Right cardiac atrium (tissue), 5 donors: Measurements from ENCODE around the gene CD34. TPM values are rescaled to one million over a fixed set of nuclear protein-coding genes. Genes with fewer than 3 reads are reported as not detected.
"Not testable (repeated sequence)": the region's sequence is repeated elsewhere in the genome, so short reads cannot be mapped to it uniquely, and the experiment has no call there.

Experiments
- ATAC-seq, 2 donors: fragments of 200-7000 bp; cut with Tn5 transposase; one replicate each; pipeline versions ENCODE4 v1.8.0 to v1.9.1; 2020; ENCODE audit warnings: moderate library complexity in 2 of 2, mild to moderate bottlenecking in 1 of 2
- DNase-seq, 3 donors: peaks; one replicate each; pipeline ENCODE4 v3.0.0-alpha.2; 2020
- H3K27ac ChIP-seq: one replicate; pipeline ENCODE4 v1.5.1; 2013; ENCODE audit warnings: mild to moderate bottlenecking, low read length, control low read depth, moderate library complexity
- H3K27me3 ChIP-seq: one replicate; pipeline ENCODE4 v1.6.1; 2013; ENCODE audit not compliant: control insufficient read depth, insufficient read depth
- H3K4me1 ChIP-seq: one replicate; pipeline ENCODE4 v1.6.1; 2013; ENCODE audit warnings: low read length; ENCODE audit not compliant: control insufficient read depth, insufficient read depth
- H3K4me3 ChIP-seq: one replicate; pipeline ENCODE4 v1.5.1; 2013; ENCODE audit warnings: low read length, control low read depth
- H3K9me3 ChIP-seq: one replicate; pipeline ENCODE4 v1.6.1; 2013; ENCODE audit warnings: low read length; ENCODE audit not compliant: control insufficient read depth
- WGBS: extraction: QIAGEN DNeasy Blood & Tissue Kit; methylation state at CpG from one replicate; pipeline ENCODE4 v1.1.7; 2013; 5-methylcytosine and 5-hydroxymethylcytosine counted together
- intact Hi-C, 4 donors: fragments of 100-400 bp; cut with DNase I; formaldehyde crosslinking; loops; one replicate each; pipeline versions ENCODE4 v1.11.0 to v1.14.0; 2022 to 2023
- polyA plus RNA-seq: library from polyadenylated mRNA; stranded (reverse); fragments of 200-250 nt; gene quantifications from one replicate; pipeline ENCODE4 v1.2.3, GENCODE V29; 2013
- total RNA-seq, 4 donors: library from RNA; stranded (reverse); fragmentation: NEBNext Ultra II Directional; extraction: Animal tissue kit (Norgen Biotek cat#: 25700); gene quantifications; one replicate each; pipeline ENCODE4 v1.2.1, GENCODE V29; 2021
- donor health status: healthy with polysubstance abuse.
- donor health status: DM: no; HTN: yes; CAD: no.
- donor health status: DM: no; HTN: no; CAD: no.
- donor health status: DM: no; HTN: yes; CAD: no; lungs with severe emphysema.
- donor health status: DM: yes; HTN: yes; CAD: no.

CD34 gene
- total and polyA plus RNA-seq, 5 donors: 81.8 to 170 (median 119) TPM

GRCh38 chr1:207887542-207888201, 23.3 kb downstream of the CD34 start:
- peak in 1 of 3 donors; percentile 57 for DNase-seq
- Histone ChIP-seq H3K27ac (peak overlapping the region; percentile 80), H3K9me3 (no peaks in the 10 kb centered on the region), H3K4me3 (no peak overlapping the region), H3K4me1 (peaks cover 27% of the 10 kb centered on the region), H3K27me3 (no peaks in the 10 kb centered on the region)
- intact Hi-C loops: loop anchor here in 2 of 4 donors (5.0 kb wide), 1 partner anchor 75 kb away; no protein-coding TSS in a partner anchor
- no peak for ATAC-seq
- WGBS: 54% methylated on average over 19 of the region's 19 CpGs

DNA sequence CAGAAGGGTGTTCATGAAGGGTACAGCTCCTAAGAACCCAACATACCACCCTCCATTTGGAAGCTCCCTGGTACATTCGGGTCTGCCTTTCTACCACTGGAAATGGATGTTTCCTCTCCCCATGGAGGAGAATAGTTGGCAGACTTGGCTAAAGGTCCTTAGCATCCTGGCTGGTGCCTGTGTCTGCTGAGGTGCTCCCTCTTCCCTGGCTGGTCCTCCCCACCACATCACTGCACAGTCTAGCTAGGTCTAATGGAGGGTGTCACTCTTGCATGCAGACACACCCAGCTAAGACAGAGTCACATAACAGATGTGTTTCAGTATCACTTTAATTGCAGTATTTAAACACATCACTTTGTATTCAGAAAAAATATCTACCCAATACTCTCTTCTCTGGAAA, 24.7 kb downstream of the CD34 start:
- Histone ChIP-seq H3K4me1 (peaks cover 25% of the 10 kb centered on the region), H3K27ac (peak overlapping the region; percentile 62)

DNA sequence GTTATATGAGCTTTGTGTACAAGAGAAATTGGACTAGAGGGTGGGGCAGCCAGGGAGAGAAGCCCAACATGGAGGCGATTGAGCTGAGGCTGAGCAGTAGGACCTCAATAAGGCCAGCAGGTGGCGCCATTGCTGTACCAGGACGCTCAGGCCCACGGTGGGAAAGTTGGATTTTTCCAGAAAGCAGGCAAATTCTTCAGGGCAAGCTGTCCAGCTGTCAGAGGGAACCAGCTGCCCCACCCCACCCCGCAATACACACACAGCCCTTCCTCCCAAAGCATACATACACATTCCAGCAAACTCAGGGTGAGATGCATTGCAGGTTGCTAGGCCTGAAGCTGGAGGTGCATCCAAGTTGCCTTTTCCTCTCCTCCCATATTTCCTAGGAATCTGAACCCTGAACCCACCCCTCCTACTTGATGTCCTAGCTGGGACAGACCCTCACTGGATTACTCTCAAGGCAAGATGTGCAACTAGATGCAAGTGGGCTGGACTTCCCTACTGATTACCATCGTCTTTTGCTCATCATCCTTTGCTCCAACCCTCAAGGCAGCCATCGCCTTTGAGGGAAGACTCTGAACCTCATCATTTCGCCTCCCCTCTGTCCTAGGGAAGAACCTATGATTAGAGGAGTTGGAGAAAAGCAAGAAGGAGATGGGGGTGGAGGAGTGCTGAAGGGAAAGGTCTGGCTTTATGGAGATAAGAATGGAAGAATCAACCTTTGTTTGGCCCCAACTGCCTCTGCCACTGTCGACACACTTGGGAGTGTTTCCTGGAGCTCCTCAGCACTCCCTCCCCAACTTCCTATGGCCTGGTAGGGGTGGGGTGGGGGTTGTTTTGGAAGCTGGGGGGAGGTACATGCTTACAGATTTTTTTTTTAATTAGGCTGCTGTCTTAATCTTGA, 25.5 kb downstream of the CD34 start:
- no peaks in the 10 kb centered on the region for H3K27me3 ChIP-seq
- DNase-seq (peak; percentile 88 to 95 (median 92)), ATAC-seq (peak; percentile 89 to 91)
- no peak overlapping the region for H3K4me3 ChIP-seq
- H3K4me1 ChIP-seq: peaks cover 18% of the 10 kb centered on the region
- WGBS: 20% methylated on average over 9 of the region's 9 CpGs
- peak overlapping the region; percentile 66 for H3K27ac ChIP-seq
- intact Hi-C loops: loop anchor here in 2 of 4 donors (5.0 kb wide), 1 partner anchor 77 kb away; no protein-coding TSS in a partner anchor
- no peaks in the 10 kb centered on the region for H3K9me3 ChIP-seq

More for the DNA sequence above, 24.7 kb downstream of the CD34 start:
- no peaks in the 10 kb centered on the region for H3K27me3 ChIP-seq
- WGBS: 54% methylated on average over 1 of the region's 1 CpG
- intact Hi-C loops: loop anchor here in 2 of 4 donors (5.0 kb wide), 1 partner anchor 76 kb away; no protein-coding TSS in a partner anchor
- no peak for ATAC-seq
- no peak overlapping the region for H3K4me3 ChIP-seq
- no peak for DNase-seq
- H3K9me3 ChIP-seq: no peaks in the 10 kb centered on the region

GRCh38 chr1:207884266-207885029, 26.5 kb downstream of the CD34 start:
- peak overlapping the region; percentile 63 for H3K27ac ChIP-seq
- H3K4me3 ChIP-seq: no peak overlapping the region
- peaks cover 17% of the 10 kb centered on the region for H3K4me1 ChIP-seq
- no peaks in the 10 kb centered on the region for H3K9me3 ChIP-seq
- WGBS: 64% methylated on average over 9 of the region's 9 CpGs
- H3K27me3 ChIP-seq: no peaks in the 10 kb centered on the region
- intact Hi-C loops: loop anchor here in 2 of 4 donors (5.0 kb wide), 1 partner anchor 78 kb away; no protein-coding TSS in a partner anchor
- DNase-seq: no peak
- ATAC-seq: peak in 1 of 2 donors; percentile 2

DNA sequence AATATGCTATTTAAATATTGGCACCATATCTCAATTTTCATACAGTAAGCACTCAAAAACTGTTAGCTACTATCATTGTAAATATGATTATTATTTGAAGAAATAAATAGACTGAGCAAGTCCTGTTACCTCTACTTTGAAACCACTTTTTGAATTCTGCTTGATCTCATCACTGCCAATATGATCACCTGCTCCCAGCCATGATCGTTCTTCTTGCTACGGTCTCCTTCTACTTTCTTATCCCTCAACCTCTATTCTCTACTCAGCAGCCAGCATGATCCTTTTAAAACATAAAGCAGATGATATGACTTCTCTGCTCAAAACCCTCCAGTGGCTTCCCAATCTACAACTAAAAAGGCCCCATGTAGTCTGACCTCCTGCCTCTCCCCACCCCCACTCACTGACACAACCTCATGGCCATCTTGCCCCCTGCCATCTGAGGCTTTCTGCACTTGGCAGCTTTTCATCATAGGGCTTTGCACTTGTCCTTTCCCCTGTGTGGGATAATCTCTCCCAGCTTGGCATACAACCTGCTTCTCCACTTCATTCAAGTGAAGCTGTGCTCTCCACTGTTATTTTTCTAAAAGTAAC, 27.2 kb downstream of the CD34 start:
- WGBS: 88% methylated on average over 2 of the region's 2 CpGs
- intact Hi-C loops: no loop called here
- no peaks in the 10 kb centered on the region for H3K9me3 ChIP-seq
- H3K27me3 ChIP-seq: no peaks in the 10 kb centered on the region
- DNase-seq: no peak
- no peak for ATAC-seq
- peaks cover 13% of the 10 kb centered on the region for H3K4me1 ChIP-seq
- no peak overlapping the region for H3K4me3 ChIP-seq
- peak overlapping the region; percentile 34 for H3K27ac ChIP-seq

DNA sequence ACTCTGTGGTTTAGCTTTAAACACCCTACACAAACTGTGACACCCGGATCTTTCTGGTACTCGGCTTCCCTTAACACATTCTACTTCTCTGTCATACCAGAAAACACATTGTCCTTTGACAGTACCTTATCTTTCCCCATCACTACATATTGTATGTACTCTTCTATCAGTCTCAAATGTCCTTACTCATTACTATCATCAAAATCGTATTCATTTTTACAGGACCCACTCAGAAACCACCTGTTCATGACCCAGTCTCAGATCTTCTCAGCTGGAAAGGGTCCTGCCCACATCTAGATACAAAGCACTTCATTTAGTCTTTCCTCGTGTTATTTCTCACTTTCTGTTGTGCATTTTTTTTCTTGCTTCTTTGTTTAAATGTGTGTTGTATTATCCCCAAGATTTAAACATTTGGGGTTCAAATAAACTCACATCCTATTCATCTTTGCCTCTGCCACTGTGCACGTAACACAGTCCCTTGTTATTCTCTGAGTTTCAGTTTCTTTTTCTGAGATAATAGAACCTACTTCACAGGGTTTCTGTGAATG, 27.7 kb downstream of the CD34 start:
- ATAC-seq (no peak), DNase-seq (no peak)
- 49% methylated on average over 5 of the region's 5 CpGs for WGBS
- no peak overlapping the region for H3K4me3 ChIP-seq
- H3K4me1 ChIP-seq: peaks cover 10% of the 10 kb centered on the region
- no peaks in the 10 kb centered on the region for H3K9me3 ChIP-seq
- no peak overlapping the region for H3K27ac ChIP-seq
- intact Hi-C loops: no loop called here
- no peaks in the 10 kb centered on the region for H3K27me3 ChIP-seq

DNA sequence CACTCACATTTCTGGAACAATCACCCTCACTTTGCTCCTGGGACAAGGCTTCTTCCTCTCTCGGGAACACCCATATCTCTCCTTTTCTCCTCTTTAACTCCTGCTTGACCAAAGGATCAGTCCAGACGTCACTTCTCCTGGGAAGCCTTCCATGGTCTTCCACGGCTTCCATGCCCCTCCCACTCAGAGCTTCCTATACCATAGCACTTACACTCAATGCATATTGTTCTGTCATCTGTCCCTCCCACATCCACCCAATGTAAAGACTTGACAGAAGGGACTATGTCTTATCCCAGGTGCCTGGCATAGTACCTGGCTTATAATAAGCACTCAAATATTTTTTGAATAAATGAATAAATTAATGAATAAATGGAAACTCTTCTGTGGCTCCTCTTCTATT, 28.2 kb downstream of the CD34 start:
- no peak overlapping the region for H3K4me3 ChIP-seq
- no peaks in the 10 kb centered on the region for H3K27me3 ChIP-seq
- DNase-seq (no peak), ATAC-seq (no peak)
- H3K9me3 ChIP-seq: no peaks in the 10 kb centered on the region
- H3K27ac ChIP-seq: no peak overlapping the region
- H3K4me1 ChIP-seq: peaks cover 10% of the 10 kb centered on the region
- intact Hi-C loops: no loop called here
- 27% methylated on average over 3 of the region's 3 CpGs for WGBS

DNA sequence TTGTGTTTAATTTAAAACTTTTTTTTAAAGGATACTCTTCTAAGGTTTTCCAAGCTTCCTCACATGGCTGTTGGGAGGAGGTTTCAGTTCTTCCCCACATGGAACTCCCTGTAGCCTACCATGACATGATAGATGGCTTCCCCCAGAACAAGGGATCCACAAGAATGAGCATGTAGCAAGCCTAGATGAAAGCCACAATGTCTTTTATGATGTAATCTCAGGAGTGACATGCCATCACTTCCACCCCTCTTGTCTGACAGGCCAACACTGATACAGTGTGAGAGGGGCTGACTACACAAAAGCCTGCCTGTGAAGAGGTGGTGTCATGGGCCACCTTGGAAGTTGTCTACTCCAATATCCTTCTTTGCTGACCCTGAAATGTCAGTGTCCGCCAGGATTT, 32.0 kb downstream of the CD34 start:
- Histone ChIP-seq H3K4me3 (no peak overlapping the region), H3K4me1 (peaks cover 5% of the 10 kb centered on the region), H3K27me3 (no peaks in the 10 kb centered on the region), H3K27ac (no peak overlapping the region), H3K9me3 (no peaks in the 10 kb centered on the region)
- ATAC-seq (no peak), DNase-seq (no peak)
- intact Hi-C loops: no loop called here
- 79% methylated on average over 1 of the region's 1 CpG for WGBS

DNA sequence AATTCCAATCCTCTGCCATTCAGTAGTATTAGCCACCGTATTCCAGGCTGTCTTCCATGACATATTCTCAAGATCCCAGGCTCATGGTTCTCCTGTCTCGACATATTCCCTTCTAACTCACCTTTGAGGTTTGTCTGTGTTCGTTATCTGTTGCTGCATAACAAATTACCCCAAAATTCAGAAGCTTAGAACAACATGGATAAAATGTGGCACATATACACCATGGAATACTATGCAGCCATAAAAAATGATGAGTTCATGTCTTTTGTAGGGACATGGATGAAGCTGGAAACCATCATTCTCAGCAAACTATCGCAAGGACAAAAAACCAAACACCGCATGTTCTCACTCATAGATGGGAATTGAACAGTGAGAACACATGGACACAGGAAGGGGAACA, 33.0 kb downstream of the CD34 start:
- DNase-seq, ATAC-seq, H3K9me3 ChIP-seq, intact Hi-C loops, H3K4me3 ChIP-seq, H3K4me1 ChIP-seq, H3K27me3 ChIP-seq, H3K27ac ChIP-seq: not testable (repeated sequence)
- 93% methylated on average over 3 of the region's 5 CpGs for WGBS

DNA sequence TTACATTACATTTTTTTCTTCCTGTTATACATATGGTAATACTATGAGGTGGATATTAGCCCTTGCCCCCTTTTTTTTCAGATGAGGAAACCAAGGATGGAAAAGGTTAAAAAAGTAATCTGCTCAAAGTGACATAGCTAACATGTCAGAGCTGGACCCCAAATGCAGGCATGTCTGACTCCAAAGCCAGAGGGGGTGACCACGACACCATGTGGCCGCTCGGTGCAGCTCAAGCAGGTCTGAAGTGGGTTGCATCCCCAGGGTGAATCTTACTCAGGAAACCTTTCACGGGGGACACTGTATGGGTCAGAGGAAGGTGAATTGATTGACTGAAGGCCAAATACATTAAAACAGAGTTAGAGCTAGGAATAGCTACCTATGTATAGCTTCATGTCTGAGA, 34.8 kb downstream of the CD34 start:
- intact Hi-C loops: no loop called here
- no peaks in the 10 kb centered on the region for H3K27me3 ChIP-seq
- ATAC-seq (peak in 1 of 2 donors; percentile 38), DNase-seq (peak in 2 of 3 donors; percentile 52 to 64)
- no peak overlapping the region for H3K27ac ChIP-seq
- no peaks in the 10 kb centered on the region for H3K9me3 ChIP-seq
- H3K4me3 ChIP-seq: no peak overlapping the region
- peaks cover 7% of the 10 kb centered on the region for H3K4me1 ChIP-seq
- 59% methylated on average over 4 of the region's 4 CpGs for WGBS
